HG03108 (cell line): ENCODE data around the gene AGRP.
"Not testable (repeated sequence)": the region's sequence is repeated elsewhere in the genome, so short reads cannot be mapped to it uniquely, and the experiment has no call there.

Source experiments
- ATAC-seq: cut with Tn5 transposase; IDR thresholded peaks from one replicate; pipeline ENCODE4 v1.9.1; 2021; ENCODE audit warnings: moderate library complexity; ENCODE audit not compliant: unreplicated experiment

Gene AGRP

DNA sequence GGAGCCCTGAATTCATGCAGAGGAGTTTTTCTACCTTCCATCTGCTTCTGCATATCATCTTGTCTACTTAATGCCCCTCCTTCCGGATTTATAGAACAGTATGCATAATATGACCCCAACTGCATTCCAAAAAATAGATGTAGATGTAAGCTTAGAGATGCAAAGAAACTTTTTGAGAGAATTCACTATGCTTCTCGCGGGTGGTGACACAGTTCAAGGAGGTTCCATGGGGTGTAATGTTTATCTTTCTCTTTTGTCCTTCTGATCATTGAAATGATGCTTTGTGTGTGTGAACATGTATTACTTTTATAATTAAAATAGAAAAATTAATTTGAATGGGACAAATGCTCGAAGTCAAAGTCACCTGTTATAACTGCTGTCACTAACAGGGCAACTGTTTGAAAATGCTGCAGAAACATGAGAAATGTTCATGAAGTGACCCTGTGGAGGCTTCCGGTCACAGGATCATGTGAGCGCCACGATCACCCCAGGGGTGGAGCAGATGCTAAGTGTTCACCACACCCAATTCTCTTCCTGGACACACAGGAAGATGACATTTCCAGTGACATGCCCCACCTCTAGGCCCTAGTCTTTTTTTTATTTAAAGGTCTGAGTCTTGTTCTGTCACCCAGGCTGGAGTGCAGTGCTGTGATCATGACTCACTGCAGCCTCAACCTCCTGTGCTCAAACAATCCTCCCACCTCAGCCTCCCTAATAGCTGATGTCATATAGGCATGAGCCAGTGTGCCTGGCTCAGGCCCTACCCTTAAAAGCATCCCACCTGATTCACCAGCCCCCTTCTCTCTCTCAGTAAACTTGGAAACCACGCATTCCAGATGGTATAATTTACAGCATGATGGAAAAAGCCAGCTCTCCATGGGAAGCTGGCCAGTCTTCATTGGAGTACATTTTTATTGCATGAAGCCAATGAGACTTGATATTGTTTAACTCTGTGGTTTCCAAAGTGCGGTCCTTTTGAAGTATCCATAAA is 21.0 kb upstream of the AGRP start:
- peak; percentile 75 for ATAC-seq

DNA sequence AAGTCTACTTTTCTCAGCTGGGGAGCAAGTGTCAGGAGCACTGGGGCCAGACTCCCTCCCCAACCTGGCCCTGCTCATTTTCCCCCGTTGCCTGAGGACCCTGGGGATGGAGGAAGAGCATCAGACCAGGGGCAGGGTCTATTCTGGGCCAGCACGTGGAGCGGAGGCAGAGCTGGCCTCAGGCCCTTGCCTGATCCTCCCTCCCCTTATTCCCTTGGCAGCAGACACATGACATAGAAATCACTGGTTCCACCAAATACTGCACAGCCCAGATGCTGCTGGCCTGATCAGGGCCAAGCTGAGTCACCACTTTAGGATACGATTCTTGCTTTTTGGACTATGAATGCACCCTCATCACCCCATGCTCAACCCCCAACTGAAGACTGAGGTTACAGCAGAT is 15.8 kb upstream of the AGRP start:
- ATAC-seq: no peak

DNA sequence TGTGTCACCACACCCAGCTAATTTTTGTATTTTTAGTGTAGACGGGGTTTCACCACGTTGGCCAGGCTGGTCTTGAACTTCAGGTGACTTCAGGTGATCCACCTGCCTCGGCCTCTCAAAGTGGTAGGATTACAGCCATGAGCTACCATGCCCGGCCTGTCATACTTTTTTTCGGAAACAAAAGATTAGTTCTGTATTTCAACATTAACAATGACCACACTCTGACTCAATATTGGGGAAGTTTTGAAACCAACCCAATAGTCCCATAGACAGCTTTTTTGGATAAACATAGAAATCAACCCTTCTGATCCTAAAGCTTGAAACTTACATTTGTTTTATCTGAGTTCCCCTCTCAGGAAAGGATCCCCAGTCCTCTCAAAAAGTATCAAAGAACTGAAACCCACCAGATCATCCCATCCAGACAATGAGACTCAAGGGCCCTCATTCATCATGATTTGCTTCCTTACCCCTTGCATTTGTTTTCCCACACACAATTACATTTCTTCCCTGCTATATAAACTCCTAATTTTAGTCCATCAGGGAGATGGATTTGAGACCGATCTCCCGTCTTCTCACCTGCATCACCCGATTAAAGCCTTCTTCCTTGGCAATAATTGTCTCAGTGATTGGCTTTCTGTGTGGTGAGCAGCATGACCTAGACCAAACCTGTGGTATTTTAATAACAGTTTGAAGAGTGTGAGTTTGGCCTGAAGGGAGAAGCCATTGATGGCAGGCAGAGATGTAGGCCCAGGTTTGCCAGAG is 7.2 kb upstream of the AGRP start:
- no peak for ATAC-seq

DNA sequence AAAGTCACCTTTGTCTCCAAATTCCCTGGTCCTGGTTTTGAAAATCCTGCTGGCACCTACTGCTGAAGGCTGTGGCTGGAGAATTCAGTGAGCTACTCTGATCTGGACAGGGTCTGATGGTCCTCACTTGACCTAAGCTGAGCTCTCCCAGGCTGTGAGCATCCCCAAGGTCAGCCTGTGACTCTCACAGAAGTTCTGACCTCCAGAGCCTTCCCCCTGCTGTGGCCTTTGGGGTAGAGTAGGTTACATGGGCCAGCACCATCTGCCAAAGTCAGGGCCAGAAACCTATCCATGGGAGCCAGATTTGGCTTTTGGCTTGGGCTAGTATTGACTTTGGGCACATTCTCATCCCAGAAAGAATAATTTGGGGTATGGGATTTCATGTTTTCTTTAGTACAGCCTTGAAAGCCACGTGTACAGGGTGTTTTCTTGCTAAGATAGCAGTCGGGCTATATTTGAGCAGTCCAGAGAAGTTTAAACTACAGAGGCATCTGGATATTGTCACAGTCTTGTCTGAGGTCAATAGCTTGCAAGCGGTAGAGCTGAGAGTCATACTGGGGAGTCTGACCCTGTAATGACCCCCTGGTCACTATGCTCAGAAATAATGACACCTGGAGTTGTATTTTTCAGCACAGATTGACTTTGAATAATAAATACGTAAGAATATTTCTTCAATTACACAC is 6.2 kb upstream of the AGRP start:
- ATAC-seq: no peak

DNA sequence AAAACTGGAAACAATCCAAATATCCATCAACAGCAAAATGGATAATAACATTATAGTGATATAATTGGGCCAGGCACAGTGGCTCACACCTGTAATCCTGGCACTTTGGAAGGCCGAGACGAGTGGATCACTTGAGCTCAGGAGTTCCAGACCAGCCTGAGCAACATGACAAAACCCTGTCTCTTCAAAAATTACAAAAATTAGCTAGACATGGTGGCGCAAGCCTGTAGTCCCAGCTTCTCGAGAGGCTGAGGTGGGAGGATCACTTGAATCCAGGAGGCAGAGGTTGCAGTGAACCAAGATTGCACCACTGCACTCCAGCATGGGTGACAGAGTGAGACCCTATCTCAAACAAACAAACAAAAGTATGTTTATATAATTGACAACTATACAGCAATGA is 4.2 kb upstream of the AGRP start:
- not testable (repeated sequence) for ATAC-seq

DNA sequence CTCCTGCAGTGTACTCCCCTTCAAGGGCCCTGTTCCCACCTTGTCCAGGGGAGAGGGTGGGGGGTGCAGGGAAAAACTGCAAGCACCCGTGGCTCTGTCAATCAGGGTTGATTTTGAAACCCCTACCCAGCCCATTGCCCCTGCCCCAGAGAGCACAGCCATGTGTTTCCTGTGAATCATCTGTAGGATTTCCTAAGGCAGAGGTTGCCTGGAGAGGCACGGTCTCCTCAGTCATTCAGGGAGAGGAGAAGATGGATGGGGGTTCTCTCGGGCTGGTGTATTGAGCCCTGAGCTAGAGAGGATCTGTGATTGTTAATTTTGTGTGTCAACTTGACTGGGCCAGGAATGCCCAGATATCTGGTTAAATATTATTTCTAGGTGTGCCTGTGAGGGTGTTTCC is 3.5 kb upstream of the AGRP start:
- ATAC-seq: no peak

DNA sequence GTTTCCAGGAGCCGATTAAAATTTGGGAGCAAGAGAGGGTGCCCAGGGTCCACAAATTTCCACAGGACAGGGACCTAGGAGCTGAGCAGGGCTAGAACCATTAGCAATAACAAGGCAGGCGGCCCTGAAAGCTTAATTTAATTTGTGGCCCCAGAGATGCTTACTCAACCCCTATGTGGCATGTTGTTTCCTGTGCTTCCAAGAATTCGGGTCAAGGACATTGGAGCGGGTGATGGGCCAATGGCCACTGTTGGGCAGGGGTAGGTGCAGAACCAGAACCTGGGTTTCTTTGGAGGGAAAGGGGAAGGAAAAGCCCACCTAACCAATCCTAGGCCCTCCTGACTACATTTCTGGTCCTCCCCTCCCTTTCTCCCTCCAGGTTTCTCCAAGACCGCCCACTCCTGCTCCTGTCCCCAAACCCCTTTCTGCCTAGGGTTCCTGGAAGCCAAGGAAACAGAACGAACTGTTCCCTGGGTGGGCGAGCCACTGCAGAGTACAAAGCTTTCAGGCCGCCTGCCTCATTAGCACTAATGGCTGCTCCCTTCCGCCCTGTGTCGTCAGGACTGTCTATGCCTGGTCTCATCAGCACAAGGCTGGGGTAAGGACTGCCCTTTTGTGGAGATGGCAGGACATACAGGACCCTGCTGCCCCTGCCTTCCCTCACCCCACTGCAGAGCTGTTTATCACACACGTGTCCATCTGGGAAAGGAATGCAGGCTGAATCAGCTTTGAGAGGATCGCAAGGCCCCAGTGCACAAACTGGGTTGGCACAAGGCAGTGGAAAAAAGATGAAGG is 581 bp upstream of the AGRP start:
- no peak for ATAC-seq

DNA sequence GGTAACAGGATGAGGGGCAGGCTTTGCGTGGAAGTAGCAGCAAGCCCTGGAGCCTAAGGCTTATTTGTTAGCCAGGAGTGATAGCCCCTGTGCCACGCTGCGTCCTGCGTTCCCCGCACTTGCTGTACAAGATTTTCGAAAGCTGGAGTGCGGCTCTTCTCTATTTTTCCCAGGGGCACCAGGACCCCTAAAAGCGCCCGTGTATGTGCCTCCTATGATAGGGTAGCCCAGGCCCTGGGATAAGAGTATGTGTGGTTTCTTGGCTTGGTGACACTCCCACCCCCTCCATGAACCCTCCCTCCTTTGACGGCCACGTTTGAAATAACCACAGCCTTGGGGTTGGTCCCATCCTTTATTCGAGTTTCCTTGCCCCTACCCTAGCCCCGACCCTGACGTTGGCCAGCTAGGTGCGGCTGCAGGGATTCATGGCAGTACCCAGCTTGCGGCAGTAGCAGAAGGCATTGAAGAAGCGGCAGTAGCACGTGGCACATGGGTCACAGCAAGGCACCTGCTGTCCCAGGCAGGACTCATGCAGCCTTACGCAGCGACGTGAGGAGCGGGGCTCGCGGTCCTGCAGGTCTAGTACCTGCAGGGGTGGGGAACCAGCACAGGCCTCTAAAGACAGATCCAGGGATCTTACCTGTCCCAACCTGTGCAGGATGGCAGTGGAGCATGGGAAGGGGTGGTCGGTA is 968 bp downstream of the AGRP start:
- ATAC-seq: no peak

DNA sequence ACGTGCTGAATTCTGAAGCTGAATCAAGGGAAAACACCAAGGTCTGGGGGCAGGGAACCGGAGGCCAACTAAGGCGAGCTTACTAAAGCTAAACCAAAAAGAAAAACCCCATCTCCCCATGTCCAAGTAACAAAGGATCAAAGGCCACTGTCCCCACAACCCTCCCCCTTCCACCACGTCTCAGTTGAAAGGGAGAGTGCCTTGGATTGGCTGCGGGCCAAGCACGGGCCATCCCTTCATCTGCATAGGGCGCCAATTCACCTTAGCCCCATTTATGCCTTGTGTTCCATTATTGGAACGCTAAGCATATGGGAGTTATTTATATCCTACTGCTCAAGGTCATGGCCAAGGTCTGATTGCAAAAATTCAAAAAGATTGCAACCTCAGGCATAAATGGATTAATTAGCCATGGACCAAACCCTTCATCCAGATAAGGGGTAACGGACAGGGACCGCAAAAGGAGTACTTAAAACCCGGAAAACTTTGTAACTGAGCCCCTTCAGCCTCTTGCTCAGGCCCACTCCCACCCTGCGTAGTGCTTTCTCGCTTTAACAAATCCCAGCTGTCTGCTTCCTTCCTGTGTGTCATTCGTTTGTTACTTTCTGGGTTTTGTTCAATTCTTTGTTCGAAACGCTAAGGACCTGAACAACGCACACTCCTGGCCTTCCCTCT is 1.6 kb downstream of the AGRP start:
- peak; percentile 11 for ATAC-seq

DNA sequence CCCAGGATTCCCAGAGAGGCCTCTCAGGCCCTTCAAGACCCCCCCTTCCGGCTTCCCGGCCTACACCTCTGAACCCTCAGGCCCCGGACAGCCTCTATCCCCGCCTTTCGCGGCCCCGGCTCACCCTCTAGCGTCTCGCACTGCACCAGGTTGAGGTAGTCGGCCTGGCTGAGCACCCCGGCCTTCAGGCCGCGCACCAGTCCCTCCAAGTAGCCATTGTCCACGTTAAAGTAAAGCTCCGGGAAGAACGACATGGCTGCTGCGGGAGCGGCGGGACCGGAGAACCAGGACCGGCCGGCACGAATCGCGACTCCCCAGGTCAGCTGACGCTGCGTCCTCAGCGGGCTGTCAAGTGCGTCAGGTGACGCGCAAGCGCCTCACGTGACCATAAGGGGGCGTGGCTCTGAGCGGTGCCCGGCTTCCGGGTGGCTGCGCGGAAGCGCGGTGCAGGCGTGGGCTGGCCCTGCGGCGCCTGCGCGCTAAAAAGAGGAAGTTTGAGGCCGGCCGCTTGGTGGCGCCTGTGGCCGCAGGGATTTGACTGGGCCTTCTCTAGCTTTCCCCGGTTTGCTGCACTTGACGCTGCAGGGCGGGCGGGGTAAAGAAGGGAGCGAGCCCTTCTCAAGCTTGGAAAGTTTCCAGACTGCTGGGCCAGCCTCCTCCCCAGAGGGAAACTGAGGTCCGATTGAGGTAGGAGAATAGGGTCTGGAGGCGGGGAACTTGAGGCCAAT is 2.4 kb downstream of the AGRP start, which contains the start of gene ATP6V0D1:
TSS of gene ATP6V0D1 (minus strand) at position 325 of the 728 bp plus-strand sequence. CDS start at position 254, 71 bp downstream.
- peak; percentile 89 for ATAC-seq

DNA sequence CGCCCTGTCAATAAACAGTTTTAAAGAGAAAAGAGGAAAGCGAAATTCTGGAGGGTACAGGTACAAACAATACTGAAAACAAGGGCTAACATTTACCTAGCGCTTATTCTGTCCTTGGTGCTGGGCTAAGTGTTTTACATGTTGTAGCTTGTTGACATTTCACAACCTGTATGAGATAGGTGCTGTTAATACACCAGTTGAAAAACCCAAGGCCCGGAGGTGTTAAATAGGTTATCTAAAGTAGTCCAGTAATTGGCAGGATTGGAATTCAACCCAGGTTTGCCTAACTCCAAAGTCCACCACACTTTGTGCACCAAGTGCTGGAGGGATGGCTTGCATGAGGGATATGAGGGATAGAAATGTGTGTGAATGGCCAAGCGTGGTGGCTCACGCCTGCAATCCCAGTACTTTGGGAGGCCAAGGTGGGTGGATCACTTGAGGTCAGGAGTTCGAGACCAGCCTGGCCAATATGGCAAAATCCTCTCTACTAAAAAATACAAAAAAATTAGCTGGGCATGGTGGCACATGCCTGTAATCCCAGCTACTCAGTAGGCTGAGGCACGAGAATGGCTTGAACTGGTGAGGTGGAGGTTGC is 5.3 kb downstream of the AGRP start:
- no peak for ATAC-seq

DNA sequence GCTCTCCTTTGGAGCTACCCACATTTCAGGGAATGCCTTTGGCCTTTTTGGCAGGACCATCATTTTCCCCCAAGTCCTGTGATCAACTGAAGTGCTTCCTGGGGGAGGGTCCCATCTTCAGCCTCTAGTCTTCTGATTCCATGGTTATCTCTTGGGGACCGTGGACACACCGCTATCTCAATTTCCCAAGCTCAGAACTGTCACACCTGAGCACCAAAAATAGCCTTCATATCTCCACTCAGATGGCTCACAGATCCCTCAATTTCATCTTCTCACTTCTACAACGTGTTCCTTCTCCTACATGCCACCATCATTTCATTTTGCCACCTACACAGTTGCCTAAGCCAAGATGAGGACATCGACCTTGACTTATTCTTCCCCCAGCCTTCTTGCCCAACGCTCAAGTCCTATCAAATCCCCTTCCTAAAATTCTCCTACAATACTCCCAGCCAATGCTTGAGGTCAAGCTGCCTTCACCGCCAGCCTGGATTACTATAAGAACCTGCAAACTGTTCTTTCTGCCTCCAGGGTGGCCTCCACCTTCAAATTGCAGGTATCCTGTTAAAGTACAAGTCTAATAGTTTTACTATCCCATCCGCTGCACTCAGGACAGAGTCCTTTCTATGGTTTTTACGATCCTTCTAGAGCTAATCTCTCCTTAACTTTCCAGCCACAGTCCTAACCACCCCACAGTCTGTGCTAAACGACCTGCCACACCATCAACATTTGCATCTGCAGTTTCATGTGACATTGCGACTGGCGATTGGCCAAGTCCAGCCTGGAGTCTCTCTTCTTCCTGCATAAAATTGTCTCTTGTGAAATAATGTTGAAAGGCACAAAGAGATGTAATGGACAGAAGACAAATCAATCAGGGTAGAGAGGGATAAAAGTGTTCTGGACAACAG is 8.5 kb downstream of the AGRP start:
- ATAC-seq: no peak

DNA sequence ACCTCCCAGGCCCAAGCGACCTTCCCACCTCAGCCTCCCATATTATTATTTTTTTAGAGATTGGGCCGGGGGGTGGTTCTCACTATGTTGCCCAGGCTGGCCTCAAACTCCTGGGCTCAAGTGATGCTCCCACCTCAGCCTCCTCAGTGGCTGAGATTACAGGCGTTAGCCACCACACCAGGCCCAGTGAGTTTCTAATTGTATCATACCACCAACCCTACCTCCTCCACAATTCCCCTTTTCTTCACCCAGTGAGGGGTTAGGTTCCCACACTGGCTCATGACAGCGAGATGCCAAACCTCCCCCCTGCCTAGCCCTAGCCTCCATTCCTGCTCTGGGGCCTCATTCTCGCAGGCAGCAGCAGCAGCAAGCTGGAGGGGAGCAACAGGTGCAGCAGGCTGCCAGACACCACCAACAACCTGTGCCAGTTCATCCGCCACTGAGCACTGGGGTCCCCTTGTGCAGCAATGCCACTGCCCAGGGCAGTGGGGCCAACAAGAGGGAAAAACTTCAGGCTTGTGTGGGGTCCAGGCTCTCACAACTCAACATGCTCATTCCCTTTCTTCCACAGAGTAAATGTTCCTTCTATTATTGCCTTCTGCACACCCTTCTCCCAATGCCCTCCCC is 11.5 kb downstream of the AGRP start:
- ATAC-seq: no peak

DNA sequence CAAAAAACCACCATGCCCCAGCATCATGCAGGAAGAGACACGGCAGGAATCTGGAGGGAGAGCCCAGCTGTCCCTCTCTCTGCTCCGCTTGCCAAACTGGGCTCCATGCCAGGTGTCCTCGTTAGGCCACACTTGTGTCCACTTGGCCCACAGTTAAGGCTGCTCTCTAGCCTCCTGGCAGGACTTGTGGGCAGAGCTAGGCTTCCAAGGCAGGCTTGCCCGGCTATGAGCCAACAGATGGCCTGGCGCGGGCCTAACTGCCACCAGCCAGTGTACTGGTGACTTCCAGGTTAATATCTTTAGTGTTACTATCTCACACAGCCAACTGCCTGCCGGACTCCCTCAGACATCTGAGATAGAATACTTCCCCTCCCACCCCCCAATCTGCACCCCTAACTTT is 13.0 kb downstream of the AGRP start:
- no peak for ATAC-seq

DNA sequence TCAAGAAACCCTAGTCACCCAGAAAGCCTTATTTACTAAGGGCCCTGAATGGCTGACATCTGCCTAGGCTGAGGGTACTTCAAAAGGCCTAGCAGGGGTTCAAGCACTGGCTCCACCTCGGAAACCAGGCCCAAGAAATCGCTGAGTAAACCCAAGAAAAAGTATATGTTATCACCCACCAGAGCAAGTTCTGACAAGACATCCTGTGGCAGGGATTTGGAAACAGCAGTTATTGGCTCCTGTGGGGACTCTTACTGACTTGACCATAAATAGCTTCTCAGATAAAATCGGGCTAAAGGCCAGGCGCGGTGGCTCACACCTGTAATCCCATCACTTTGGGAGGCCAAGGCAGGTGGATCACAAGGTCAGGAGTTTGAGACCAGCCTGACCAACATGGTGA is 14.6 kb downstream of the AGRP start:
- no peak for ATAC-seq

DNA sequence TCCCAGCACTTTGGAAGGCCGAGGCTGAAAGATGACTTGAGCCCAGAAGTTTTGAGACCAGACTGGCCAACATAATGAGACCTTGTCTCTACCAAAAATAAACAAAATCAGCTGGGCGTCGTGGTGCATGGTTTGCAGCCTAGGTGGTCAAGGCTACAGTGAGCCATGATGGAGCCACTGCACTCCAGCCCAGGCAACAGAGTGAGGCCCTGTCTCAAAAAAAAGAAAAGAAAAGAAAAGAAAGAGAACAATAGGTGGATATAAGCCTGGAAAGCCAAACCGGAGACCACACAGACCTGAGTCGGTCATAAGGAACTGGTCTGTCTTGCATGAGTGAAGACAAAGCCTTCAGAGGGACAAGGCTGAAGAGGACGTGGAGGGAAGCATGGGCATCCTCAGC is 16.8 kb downstream of the AGRP start:
- ATAC-seq: no peak

DNA sequence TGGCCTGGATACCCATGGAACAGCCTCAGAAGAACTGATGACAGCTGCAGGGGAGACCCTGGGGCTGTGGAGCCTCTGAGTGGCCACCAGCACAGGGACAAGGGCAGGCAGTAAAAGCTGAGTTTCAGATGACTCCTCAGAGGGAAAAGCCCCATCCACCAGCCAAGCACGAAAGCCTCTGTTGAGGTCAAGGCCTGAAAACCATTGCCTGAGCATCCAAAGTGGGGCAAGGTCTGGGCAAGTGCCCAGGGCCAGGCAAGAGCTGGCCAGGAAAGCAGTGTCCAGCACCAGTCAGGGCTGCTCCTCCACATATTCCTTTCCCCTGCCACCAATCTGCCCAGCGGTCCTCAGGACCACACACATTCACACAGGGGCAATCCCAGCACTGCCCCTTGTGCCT is 18.8 kb downstream of the AGRP start:
- no peak for ATAC-seq
